ENCODE results near the gene YWHAE.
A peak's percentile ranks its signal among the peaks of the same experiment; 100 is the strongest.

Gene YWHAE

GRCh38 chr17:1414634-1415033, 14.6 kb upstream of the YWHAE start:
- H3K4me3 Mint-ChIP-seq, result no peak overlapping the region
- no peak for DNase-seq
- H3K27ac Mint-ChIP-seq, result peak overlapping the region; percentile 9
- peaks cover 14% of the 10 kb centered on the region for H3K36me3 Mint-ChIP-seq (ENCODE audit: low read depth)
- H3K9me3 Mint-ChIP-seq, result peaks cover 3% of the 10 kb centered on the region
- no peak for TF ChIP-seq CTCF (IDR thresholded peaks at IDR 0.05)
- peaks cover 4% of the 10 kb centered on the region for H3K27me3 Mint-ChIP-seq (ENCODE audit: low read depth, poor library complexity)
- H3K4me1 Mint-ChIP-seq, result peaks cover 7% of the 10 kb centered on the region

- Mint-ChIP-seq H3K27me3 (ENCODE audit: low read depth, poor library complexity) (peaks cover 4% of the 10 kb centered on the region), H3K36me3 (ENCODE audit: low read depth) (peaks cover 14% of the 10 kb centered on the region), H3K9me3 (peaks cover 3% of the 10 kb centered on the region), H3K4me3 (no peak overlapping the region), H3K4me1 (peaks cover 7% of the 10 kb centered on the region), H3K27ac (peak overlapping the region; percentile 9)
- no peak for DNase-seq
- no peak for TF ChIP-seq CTCF (IDR thresholded peaks at IDR 0.05)
These were observed 14.1 kb upstream of the YWHAE start for GRCh38 chr17:1414001-1414574.

GRCh38 chr17:1413281-1413791, 13.3 kb upstream of the YWHAE start:
- no peak for TF ChIP-seq CTCF (IDR thresholded peaks at IDR 0.05)
- H3K36me3 Mint-ChIP-seq (ENCODE audit: low read depth), result peaks cover 14% of the 10 kb centered on the region
- H3K4me1 Mint-ChIP-seq, result peaks cover 7% of the 10 kb centered on the region
- no peak overlapping the region for H3K27ac Mint-ChIP-seq
- no peak for DNase-seq
- H3K9me3 Mint-ChIP-seq, result peaks cover 3% of the 10 kb centered on the region
- H3K4me3 Mint-ChIP-seq, result no peak overlapping the region
- peaks cover 4% of the 10 kb centered on the region for H3K27me3 Mint-ChIP-seq (ENCODE audit: low read depth, poor library complexity)

- peaks cover 3% of the 10 kb centered on the region for H3K9me3 Mint-ChIP-seq
- no peak overlapping the region for H3K4me3 Mint-ChIP-seq
- no peak for DNase-seq
- peaks cover 4% of the 10 kb centered on the region for H3K27me3 Mint-ChIP-seq (ENCODE audit: low read depth, poor library complexity)
- TF ChIP-seq CTCF (IDR thresholded peaks at IDR 0.05), result no peak
- H3K4me1 Mint-ChIP-seq, result peaks cover 7% of the 10 kb centered on the region
- peaks cover 9% of the 10 kb centered on the region for H3K36me3 Mint-ChIP-seq (ENCODE audit: low read depth)
- no peak overlapping the region for H3K27ac Mint-ChIP-seq
These were observed 12.4 kb upstream of the YWHAE start for GRCh38 chr17:1412185-1413110.

GRCh38 chr17:1402262-1402586, 2.2 kb upstream of the YWHAE start:
- peaks cover 18% of the 10 kb centered on the region for H3K36me3 Mint-ChIP-seq (ENCODE audit: low read depth)
- peaks cover 28% of the 10 kb centered on the region for H3K4me1 Mint-ChIP-seq
- no peak overlapping the region for H3K4me3 Mint-ChIP-seq
- DNase-seq, result no peak
- no peak for TF ChIP-seq CTCF (IDR thresholded peaks at IDR 0.05)
- peaks cover 16% of the 10 kb centered on the region for H3K9me3 Mint-ChIP-seq
- no peaks in the 10 kb centered on the region for H3K27me3 Mint-ChIP-seq (ENCODE audit: low read depth, poor library complexity)
- H3K27ac Mint-ChIP-seq, result no peak overlapping the region
